OCI-LY7 (cell line): ENCODE data around the gene EFNA2. TPM values are rescaled to one million over a fixed set of nuclear protein-coding genes. Genes with fewer than 3 reads are reported as not detected.

Source experiments
- BruUV-seq: library from RNA; stranded (reverse); fragments of 400-500 nt; replicated peaks from 2 replicates; lab custom pipeline; 2021; lab: Mats Ljungman, UMichigan
- CTCF ChIA-PET: fragments of 300-600 bp; sonication (Branson Sonifier 250); formaldehyde crosslinking; loops from one replicate; lab custom pipeline; 2022; ENCODE audit warnings: antibody characterized with exemption; ENCODE audit not compliant: unreplicated experiment; lab: Charles Lee
- POLR2A ChIA-PET: fragments of 300-600 bp; sonication (Branson Sonifier 250); formaldehyde crosslinking; loops from one replicate; lab custom pipeline; 2022; ENCODE audit warnings: antibody characterized with exemption; lab: Charles Lee
- DNase-seq: peaks from one replicate; pipeline ENCODE4 v3.0.0-alpha.2; 2015; ENCODE audit warnings: low spot score
- H2AFZ ChIP-seq: fragments of 200-600 bp; sonication (generic), shearing (Covaris generic); 2 replicates; pipeline ENCODE4 v1.6.1; 2014; ENCODE audit warnings: mild to moderate bottlenecking, antibody characterized with exemption, low read length, moderate library complexity
- H3K27ac ChIP-seq: fragments of 200-600 bp; sonication (generic); 2 replicates; pipeline ENCODE4 v1.5.1; 2014; ENCODE audit warnings: mixed run types, low read depth, mild to moderate bottlenecking, moderate library complexity, low read length, inconsistent platforms; ENCODE audit not compliant: poor library complexity, severe bottlenecking
- H3K36me3 ChIP-seq: fragments of 200-600 bp; sonication (generic); 2 replicates; pipeline ENCODE4 v1.6.1; 2014; ENCODE audit warnings: mild to moderate bottlenecking, antibody characterized with exemption, low read length, moderate library complexity, mixed read lengths; ENCODE audit not compliant: insufficient read depth
- H3K4me1 ChIP-seq: fragments of 200-600 bp; sonication (generic); 2 replicates; pipeline ENCODE4 v1.5.1; 2014; ENCODE audit warnings: mild to moderate bottlenecking, low read length; ENCODE audit not compliant: insufficient read depth, poor library complexity, severe bottlenecking
- H3K4me2 ChIP-seq: fragments of 200-600 bp; sonication (generic); 2 replicates; pipeline ENCODE4 v1.6.1; 2014; ENCODE audit warnings: mild to moderate bottlenecking, low read length
- H3K4me3 ChIP-seq: fragments of 200-600 bp; sonication (generic); 2 replicates; pipeline ENCODE4 v1.5.1; 2014; ENCODE audit warnings: mild to moderate bottlenecking, low read depth, low read length; ENCODE audit not compliant: poor library complexity, severe bottlenecking
- H3K79me2 ChIP-seq: fragments of 200-600 bp; sonication (generic); 2 replicates; pipeline ENCODE4 v1.6.1; 2016; ENCODE audit warnings: low read depth, mild to moderate bottlenecking, low read length, moderate library complexity, mixed read lengths; ENCODE audit not compliant: insufficient read depth
- H3K9me2 ChIP-seq: fragments of 200-600 bp; sonication (generic); 2 replicates; pipeline ENCODE4 v1.6.1; 2016; ENCODE audit warnings: mild to moderate bottlenecking, low read length, mixed read lengths; ENCODE audit not compliant: insufficient read depth
- H3K9me3 ChIP-seq: fragments of 200-600 bp; sonication (generic); 2 replicates; pipeline ENCODE4 v1.6.1; 2014; ENCODE audit warnings: mild to moderate bottlenecking, mixed run types, low read length, mixed read lengths
- H4K20me1 ChIP-seq: fragments of 200-600 bp; sonication (generic); 2 replicates; pipeline ENCODE4 v1.6.1; 2014; ENCODE audit warnings: mild to moderate bottlenecking, antibody characterized with exemption, low read length, moderate library complexity, mixed read lengths; ENCODE audit not compliant: insufficient read depth
- CTCF ChIP-seq: fragments of 200-600 bp; sonication (generic); conservative IDR thresholded peaks from 2 replicates; pipeline ENCODE4 v1.5.1; 2014; ENCODE audit warnings: mild to moderate bottlenecking, antibody characterized with exemption, low read length, moderate library complexity, mixed read lengths
- EZH2phosphoT487 ChIP-seq: fragments of 200-600 bp; sonication (generic); IDR thresholded peaks from 2 replicates; pipeline ENCODE4 v1.6.1; 2018; ENCODE audit warnings: low read depth, borderline replicate concordance, mild to moderate bottlenecking, mixed run types, antibody characterized with exemption, low read length, moderate library complexity, mixed read lengths
- intact Hi-C: fragments of 100-400 bp; cut with micrococcal nuclease; formaldehyde crosslinking; loops from one replicate; pipeline ENCODE4 v1.10.0; 2022; ENCODE audit not compliant: unreplicated experiment
- total RNA-seq, 2 experiments: library from RNA; depleted of rRNA in 1 of 2; stranded (reverse); fragments of >200 nt in 1 of 2; shearing (Covaris generic) in 1 of 2; gene quantifications; 2 replicates each; pipeline ENCODE4 v1.2.3, GENCODE V29; 2014 to 2022

Gene EFNA2
- total RNA-seq, 2 experiments from 2014 or later: not detected

GRCh38 chr19:1250437-1251260, 35.0 kb upstream of the EFNA2 start:
- DNase-seq: peak; percentile 74
- TF ChIP-seq EZH2phosphoT487 (no peak), CTCF (no peak)
- no peaks in the 10 kb centered on the region for H3K9me2 ChIP-seq
- H3K4me1 ChIP-seq: peaks cover 39% of the 10 kb centered on the region
- H2AFZ ChIP-seq: no peak overlapping the region
- peak overlapping the region; percentile 100 for H3K4me2 ChIP-seq
- H3K27ac ChIP-seq: peak overlapping the region; percentile 87
- intact Hi-C loops: no loop called here
- H4K20me1 ChIP-seq: 0 out of 2 replicates have a peak, but pooled peaks cover 7% of the 10 kb centered on the region
- peak overlapping the region; percentile 97 for H3K4me3 ChIP-seq
- peaks cover 37% of the 10 kb centered on the region; the same call in 1 of the 2 replicates for H3K79me2 ChIP-seq
- no TSS peak for BruUV-seq
- H3K9me3 ChIP-seq: no peaks in the 10 kb centered on the region
- ChIA-PET POLR2A (no interaction called here), CTCF (no interaction called here)
- H3K36me3 ChIP-seq: peaks cover 58% of the 10 kb centered on the region

- Histone ChIP-seq H3K9me2 (no peaks in the 10 kb centered on the region), H3K79me2 (peaks cover 37% of the 10 kb centered on the region; the same call in 1 of the 2 replicates), H2AFZ (no peak overlapping the region), H3K4me2 (peak overlapping the region; percentile 100), H3K27ac (peak overlapping the region; percentile 87), H4K20me1 (0 out of 2 replicates have a peak, but pooled peaks cover 7% of the 10 kb centered on the region), H3K9me3 (no peaks in the 10 kb centered on the region), H3K4me3 (peak overlapping the region; percentile 97), H3K4me1 (peaks cover 36% of the 10 kb centered on the region), H3K36me3 (peaks cover 61% of the 10 kb centered on the region)
- intact Hi-C loops: no loop called here
- BruUV-seq: no TSS peak
- no peak for TF ChIP-seq CTCF
- POLR2A ChIA-PET: interaction anchor here (0.7 kb wide), 2 partner anchors 365 to 536 kb away, joined by 3 read pairs; no protein-coding TSS in a partner anchor
- peak; percentile 71 for DNase-seq
- CTCF ChIA-PET: interaction anchor here (0.7 kb wide), 1 partner anchor 15 kb away, joined by 3 read pairs; no protein-coding TSS in a partner anchor
Observed at GRCh38 chr19:1251330-1252220, 34.1 kb upstream of the EFNA2 start.
